Activated naive CD8-positive, alpha-beta T cell treated with anti-CD3 and anti-CD28 coated beads for 36 hours (primary cell): ENCODE results near the gene CAT. TPM values are rescaled to one million over a fixed set of nuclear protein-coding genes. Genes with fewer than 3 reads are reported as not detected.

Experiments used
- DNase-seq: peaks from one replicate; pipeline ENCODE4 v3.0.0; 2021
- H3K27ac Mint-ChIP-seq: one replicate; pipeline ENCODE4 v1.8.0; 2022; ENCODE audit warnings: mild to moderate bottlenecking, moderate library complexity, mixed read lengths
- H3K27me3 Mint-ChIP-seq: one replicate; pipeline ENCODE4 v1.8.0; 2022; ENCODE audit warnings: mild to moderate bottlenecking, mixed read lengths
- H3K36me3 Mint-ChIP-seq: one replicate; pipeline ENCODE4 v1.8.0; 2021; ENCODE audit warnings: mild to moderate bottlenecking, mixed read lengths
- H3K4me1 Mint-ChIP-seq: one replicate; pipeline ENCODE4 v1.8.0; 2021; ENCODE audit warnings: mixed read lengths
- H3K4me3 Mint-ChIP-seq: one replicate; pipeline ENCODE4 v1.8.0; 2022; ENCODE audit warnings: mild to moderate bottlenecking, moderate library complexity, mixed read lengths
- H3K9me3 Mint-ChIP-seq: one replicate; pipeline ENCODE4 v1.8.0; 2022; ENCODE audit warnings: mixed read lengths
- total RNA-seq, 2 experiments: library from RNA; stranded (reverse); gene quantifications; one replicate each; pipeline ENCODE4 v1.2.3, GENCODE V29; 2021

Gene CAT
- total RNA-seq, 2 experiments from 2014 or later: 21.0 to 22.8 TPM

- Mint-ChIP-seq H3K4me3 (no peak overlapping the region), H3K4me1 (no peaks in the 10 kb centered on the region), H3K27ac (no peak overlapping the region), H3K27me3 (peaks cover 4% of the 10 kb centered on the region), H3K9me3 (no peaks in the 10 kb centered on the region), H3K36me3 (no peaks in the 10 kb centered on the region)
- no peak for DNase-seq
These were observed 71.9 kb downstream of the CAT start for GRCh38 chr11:34510673-34511072.

- H3K36me3 Mint-ChIP-seq: no peaks in the 10 kb centered on the region
- no peaks in the 10 kb centered on the region for H3K4me1 Mint-ChIP-seq
- H3K27ac Mint-ChIP-seq: no peak overlapping the region
- peak; percentile 48 for DNase-seq
- H3K27me3 Mint-ChIP-seq: peaks cover 4% of the 10 kb centered on the region
- H3K4me3 Mint-ChIP-seq: no peak overlapping the region
- H3K9me3 Mint-ChIP-seq: no peaks in the 10 kb centered on the region
These were observed 74.3 kb downstream of the CAT start for GRCh38 chr11:34512840-34513681.

- Mint-ChIP-seq H3K4me3 (no peak within 1 kb of the TSS), H3K36me3 (no peaks in the 10 kb centered on the region), H3K27ac (no peak within 1 kb of the TSS), H3K27me3 (peaks cover 4% of the 10 kb centered on the region), H3K9me3 (no peaks in the 10 kb centered on the region), H3K4me1 (no peaks in the 10 kb centered on the region)
- DNase-seq: no peak
These were observed 75.1 kb downstream of the CAT start, which contains the start of gene ELF5 for GRCh38 chr11:34513682-34514449. Gene ELF5 (minus strand): TSS chr11:34513794. CDS start chr11:34505749, 8,045 bp downstream.

- Mint-ChIP-seq H3K4me3 (no peak overlapping the region), H3K27me3 (peaks cover 4% of the 10 kb centered on the region), H3K36me3 (no peaks in the 10 kb centered on the region), H3K4me1 (no peaks in the 10 kb centered on the region), H3K27ac (no peak overlapping the region), H3K9me3 (no peaks in the 10 kb centered on the region)
- DNase-seq: no peak
These were observed 75.9 kb downstream of the CAT start for GRCh38 chr11:34514597-34514996.

GRCh38 chr11:34516247-34517040, 77.7 kb downstream of the CAT start:
- peaks cover 10% of the 10 kb centered on the region for H3K27me3 Mint-ChIP-seq
- H3K9me3 Mint-ChIP-seq: no peaks in the 10 kb centered on the region
- H3K36me3 Mint-ChIP-seq: no peaks in the 10 kb centered on the region
- no peak overlapping the region for H3K27ac Mint-ChIP-seq
- H3K4me3 Mint-ChIP-seq: no peak overlapping the region
- no peak for DNase-seq
- no peaks in the 10 kb centered on the region for H3K4me1 Mint-ChIP-seq

- Mint-ChIP-seq H3K27ac (no peak overlapping the region), H3K4me1 (no peaks in the 10 kb centered on the region), H3K9me3 (no peaks in the 10 kb centered on the region), H3K36me3 (no peaks in the 10 kb centered on the region), H3K27me3 (peaks cover 5% of the 10 kb centered on the region), H3K4me3 (no peak overlapping the region)
- no peak for DNase-seq
These were observed 81.0 kb downstream of the CAT start for GRCh38 chr11:34519595-34520235.

- Mint-ChIP-seq H3K9me3 (no peaks in the 10 kb centered on the region), H3K4me3 (no peak overlapping the region), H3K27me3 (peaks cover 5% of the 10 kb centered on the region), H3K36me3 (no peaks in the 10 kb centered on the region), H3K27ac (no peak overlapping the region), H3K4me1 (peaks cover under 1% of the 10 kb centered on the region)
- no peak for DNase-seq
These were observed 82.5 kb downstream of the CAT start for GRCh38 chr11:34521265-34521664.

Other genes with a start within 250 kb of the CAT start
- 1 to 10 TPM; 1.4 to 1.5 TPM for gene ABTB2, start 80.9 kb upstream of the CAT start, total RNA-seq
- not detected for gene ELF5, start 74.9 kb downstream of the CAT start, total RNA-seq
- not detected for gene EHF, start 182.2 kb downstream of the CAT start, total RNA-seq